CD4-positive, alpha-beta T cell treated with Interleukin-15 for 4 hours (primary cell): ENCODE measurements around the gene CHST15.
A peak's percentile ranks its signal among the peaks of the same experiment; 100 is the strongest.
"Not testable (repeated sequence)": the region's sequence is repeated elsewhere in the genome, so short reads cannot be mapped to it uniquely, and the experiment has no call there.

ENCODE experiments used
- DNase-seq: peaks from one replicate; pipeline ENCODE4 v3.0.0-alpha.2; 2020; ENCODE audit warnings: low spot score

CHST15 gene

GRCh38 chr10:124044143-124044862 lies 49.1 kb downstream of the CHST15 start:
- no peak for DNase-seq

GRCh38 chr10:124043310-124044142 lies 49.9 kb downstream of the CHST15 start:
- DNase-seq, result no peak

- DNase-seq, result no peak
These were observed 50.6 kb downstream of the CHST15 start for GRCh38 chr10:124042656-124043309.

GRCh38 chr10:124041675-124042445 lies 51.5 kb downstream of the CHST15 start:
- DNase-seq, result no peak

- DNase-seq, result no peak
These were observed 52.8 kb downstream of the CHST15 start for GRCh38 chr10:124040451-124041188.

- DNase-seq, result no peak
These were observed 53.9 kb downstream of the CHST15 start for GRCh38 chr10:124039483-124040013.

GRCh38 chr10:124037784-124038183 lies 55.6 kb downstream of the CHST15 start:
- no peak for DNase-seq

GRCh38 chr10:124037286-124037685 lies 56.1 kb downstream of the CHST15 start:
- no peak for DNase-seq

- no peak for DNase-seq
These were observed 56.7 kb downstream of the CHST15 start for GRCh38 chr10:124036746-124037145.

GRCh38 chr10:124035928-124036558 lies 57.4 kb downstream of the CHST15 start:
- peak; percentile 31 for DNase-seq

- no peak for DNase-seq
These were observed 58.0 kb downstream of the CHST15 start for GRCh38 chr10:124035306-124035927.

GRCh38 chr10:124034576-124035305 lies 58.7 kb downstream of the CHST15 start:
- DNase-seq, result not testable (repeated sequence)

GRCh38 chr10:124033887-124034218 lies 59.5 kb downstream of the CHST15 start:
- no peak for DNase-seq

- DNase-seq, result no peak
These were observed 60.2 kb downstream of the CHST15 start for GRCh38 chr10:124032971-124033886.

- DNase-seq, result no peak
These were observed 61.1 kb downstream of the CHST15 start for GRCh38 chr10:124032087-124032935.

- no peak for DNase-seq
These were observed 62.8 kb downstream of the CHST15 start for GRCh38 chr10:124030492-124031110.

GRCh38 chr10:124030061-124030460 lies 63.3 kb downstream of the CHST15 start:
- no peak for DNase-seq
